KOPT-K1 (cell line): ENCODE results near the gene ANGPTL5.
"Not testable (repeated sequence)": the region's sequence is repeated elsewhere in the genome, so short reads cannot be mapped to it uniquely, and the experiment has no call there.

Experiments used
- H3K27ac ChIP-seq: fragments of 200-600 bp; sonication (generic); 2 replicates; pipeline ENCODE4 v1.5.1; 2016; ENCODE audit warnings: antibody characterized with exemption, mild to moderate bottlenecking, low read depth, low read length; ENCODE audit not compliant: poor library complexity, severe bottlenecking
- H3K36me3 ChIP-seq: fragments of 200-600 bp; sonication (generic); 2 replicates; pipeline ENCODE4 v1.5.1; 2017; ENCODE audit warnings: antibody characterized with exemption, mild to moderate bottlenecking, low read length, moderate library complexity; ENCODE audit not compliant: insufficient read depth
- H3K9me3 ChIP-seq: fragments of 200-600 bp; sonication (generic); 2 replicates; pipeline ENCODE4 v1.5.1; 2017; ENCODE audit warnings: antibody characterized with exemption, low read length, mild to moderate bottlenecking; ENCODE audit not compliant: insufficient read depth, poor library complexity, severe bottlenecking

ANGPTL5 gene

DNA sequence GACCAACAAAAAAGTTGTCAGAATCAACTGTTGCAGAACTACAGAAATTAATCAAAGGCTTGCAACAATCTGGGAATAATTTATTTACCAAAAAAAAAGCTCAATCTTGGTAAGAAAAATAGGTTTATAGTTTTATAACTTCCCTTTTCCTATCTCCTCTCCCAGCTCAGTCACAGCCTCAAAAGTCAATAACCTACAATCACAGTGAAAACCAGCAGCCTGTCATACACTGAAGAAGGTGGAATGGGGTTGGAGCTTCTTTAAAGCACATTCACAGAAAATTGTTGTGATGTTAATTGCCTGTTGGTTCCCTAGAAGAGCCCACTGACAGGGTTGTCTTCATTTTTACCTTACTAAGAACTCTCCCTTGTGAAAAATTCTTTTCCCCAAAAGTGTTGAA is 52.2 kb downstream of the ANGPTL5 start:
- H3K36me3 ChIP-seq, result no peaks in the 10 kb centered on the region
- no peak overlapping the region for H3K27ac ChIP-seq
- peaks cover 8% of the 10 kb centered on the region for H3K9me3 ChIP-seq

DNA sequence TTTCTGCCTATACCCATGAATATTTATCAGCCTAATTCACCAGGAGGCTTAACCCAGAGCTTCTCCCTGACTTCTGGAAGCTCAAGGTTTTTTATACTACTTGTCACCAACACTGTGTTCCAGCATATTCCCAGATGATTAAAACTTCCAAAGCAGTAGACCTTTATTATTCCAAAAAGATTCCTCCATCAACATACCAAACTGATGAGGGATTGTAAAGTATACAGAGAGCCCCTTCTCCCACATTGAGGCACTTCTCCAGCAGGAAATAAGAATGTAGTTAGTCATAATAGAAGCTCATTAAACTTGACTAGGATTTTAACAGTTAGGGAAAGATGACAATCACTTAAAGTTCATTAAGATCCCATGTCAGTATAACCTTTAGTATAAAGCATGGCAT is 53.0 kb downstream of the ANGPTL5 start:
- Histone ChIP-seq H3K27ac (no peak overlapping the region), H3K9me3 (peaks cover 8% of the 10 kb centered on the region), H3K36me3 (no peaks in the 10 kb centered on the region)

DNA sequence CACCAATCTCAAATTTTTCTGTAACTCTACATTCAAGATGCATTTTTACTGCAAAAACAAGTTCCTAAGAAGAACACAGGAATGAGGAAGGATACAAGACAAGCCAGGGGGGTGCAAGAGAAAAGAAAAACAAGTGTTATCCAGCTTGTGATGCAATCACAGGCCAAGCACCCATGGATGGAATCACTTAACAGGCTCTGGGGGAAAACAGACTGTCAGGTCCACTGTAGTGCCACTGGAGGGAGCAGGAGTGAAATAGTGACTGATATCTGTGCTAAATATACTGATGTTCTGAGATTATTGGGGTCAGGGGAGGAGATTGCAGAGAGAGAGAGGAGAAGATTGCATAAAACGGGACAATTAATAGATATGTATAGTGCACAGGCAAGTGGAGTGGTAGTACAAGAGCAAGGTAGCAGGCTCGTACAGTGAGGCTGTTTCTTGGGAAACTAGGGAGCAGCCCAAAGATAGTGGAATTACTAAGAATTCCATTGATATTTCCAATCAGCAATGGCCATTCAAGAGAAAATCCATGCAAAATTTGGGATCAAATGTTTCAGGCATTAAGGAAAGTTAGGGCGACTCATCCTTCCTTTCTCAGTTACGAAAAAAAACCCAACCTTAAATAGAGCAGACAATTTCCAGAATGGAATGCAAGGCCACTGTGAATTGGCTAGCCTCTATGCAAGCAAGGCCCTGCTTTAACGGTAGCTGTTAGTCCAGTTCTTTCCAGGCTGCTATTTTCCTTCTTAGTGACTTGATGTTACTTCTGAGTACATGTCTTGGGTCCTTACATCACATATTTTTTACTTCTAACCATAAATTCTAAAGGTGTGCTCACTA is 53.7 kb downstream of the ANGPTL5 start:
- H3K27ac ChIP-seq, result no peak overlapping the region
- H3K36me3 ChIP-seq, result no peaks in the 10 kb centered on the region

DNA sequence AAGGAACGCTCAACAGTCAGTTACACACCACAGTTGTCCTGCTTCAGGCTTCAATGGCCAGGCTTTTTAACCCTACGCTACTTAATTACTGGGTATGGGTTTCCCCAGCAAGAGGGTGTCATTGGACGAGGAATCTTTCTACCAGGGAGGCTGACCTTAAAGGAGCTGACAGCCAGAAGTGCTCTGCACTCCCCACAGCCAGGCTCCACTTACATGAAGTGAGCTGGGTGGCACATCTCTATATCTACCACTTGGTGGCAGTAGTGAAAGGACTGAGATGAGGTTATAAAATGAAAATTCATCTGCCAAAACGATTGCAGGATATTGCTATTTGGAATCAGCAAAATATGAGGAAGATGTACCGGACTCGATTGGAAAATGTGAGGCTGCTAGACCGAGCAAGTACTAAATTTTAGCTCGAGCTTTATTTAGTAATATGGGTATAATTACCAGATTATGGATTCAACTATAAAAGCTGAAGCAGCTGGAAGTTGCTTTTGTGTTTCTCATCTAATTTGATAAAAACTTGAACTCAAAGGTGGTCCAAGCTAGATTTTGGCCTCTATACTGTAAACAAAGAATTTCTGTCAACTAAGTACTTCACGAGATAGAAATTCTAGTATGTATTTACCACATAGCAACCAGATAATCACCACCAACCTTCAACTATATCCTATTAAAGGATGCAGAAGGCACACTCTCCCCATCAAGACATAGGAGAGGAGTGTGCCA is 55.5 kb downstream of the ANGPTL5 start:
- Histone ChIP-seq H3K9me3 (peaks cover 8% of the 10 kb centered on the region), H3K36me3 (no peaks in the 10 kb centered on the region), H3K27ac (no peak overlapping the region)

More for the DNA sequence above, 53.7 kb downstream of the ANGPTL5 start:
- peaks cover 8% of the 10 kb centered on the region for H3K9me3 ChIP-seq

DNA sequence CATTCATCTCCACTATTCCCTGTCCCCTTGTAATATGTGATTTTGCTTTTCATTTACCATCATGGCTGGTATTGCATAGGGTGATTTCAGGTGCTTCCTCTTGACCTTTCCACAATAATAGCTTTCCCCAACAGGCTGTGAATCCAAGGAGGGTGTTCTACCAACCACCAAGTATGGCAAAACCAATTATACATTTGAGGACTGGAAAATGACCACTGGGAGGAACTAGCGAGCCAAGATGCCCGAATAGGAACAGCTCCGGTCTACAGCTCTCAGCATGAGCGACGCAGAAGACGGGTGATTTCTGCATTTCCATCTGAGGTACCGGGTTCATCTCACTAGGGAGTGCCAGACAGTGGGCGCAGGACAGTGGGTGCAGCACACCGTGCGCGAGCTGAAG is 64.1 kb downstream of the ANGPTL5 start:
- H3K36me3 ChIP-seq, H3K27ac ChIP-seq, H3K9me3 ChIP-seq: not testable (repeated sequence)

DNA sequence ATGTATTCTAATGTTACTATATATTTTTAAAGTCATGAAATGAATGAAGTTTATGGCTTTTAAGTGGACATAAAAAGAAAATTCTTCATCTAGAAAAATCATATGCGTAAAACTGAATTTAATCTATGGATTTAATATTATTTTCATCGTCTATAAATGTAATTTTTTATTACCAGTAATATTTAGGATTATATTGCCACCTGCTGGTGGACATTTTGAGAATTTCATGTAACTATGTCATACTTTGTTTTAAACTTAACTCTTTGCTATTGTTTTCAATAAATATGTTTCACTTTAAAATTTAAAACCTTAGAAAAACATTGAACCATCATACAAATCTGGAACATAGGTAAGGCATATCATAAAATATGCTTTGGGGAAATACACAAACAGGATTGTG is 68.1 kb downstream of the ANGPTL5 start:
- H3K36me3 ChIP-seq, result no peaks in the 10 kb centered on the region

DNA sequence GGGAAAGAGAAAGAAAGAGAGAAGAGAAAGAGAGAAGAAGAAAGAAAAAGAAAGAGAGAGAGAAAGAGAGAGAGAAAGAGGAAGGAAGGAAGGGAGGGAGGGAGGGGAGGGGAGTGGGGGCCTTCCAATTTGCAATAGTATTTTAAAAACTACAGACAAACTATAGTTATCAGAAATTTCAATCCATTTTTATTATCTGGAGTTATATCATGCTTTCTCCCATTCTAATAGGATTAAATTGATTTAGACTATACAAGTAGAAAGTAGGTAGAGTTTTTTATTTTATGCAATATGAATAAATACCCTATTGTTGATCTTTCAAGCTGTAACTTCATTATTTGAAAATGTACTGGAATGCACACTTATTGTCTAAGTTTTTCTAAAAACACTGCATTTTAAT is 71.7 kb downstream of the ANGPTL5 start:
- Histone ChIP-seq H3K9me3 (no peaks in the 10 kb centered on the region), H3K36me3 (no peaks in the 10 kb centered on the region), H3K27ac (no peak overlapping the region)

More for the DNA sequence above, 68.1 kb downstream of the ANGPTL5 start:
- H3K27ac ChIP-seq, result no peak overlapping the region
- H3K9me3 ChIP-seq, result no peaks in the 10 kb centered on the region

DNA sequence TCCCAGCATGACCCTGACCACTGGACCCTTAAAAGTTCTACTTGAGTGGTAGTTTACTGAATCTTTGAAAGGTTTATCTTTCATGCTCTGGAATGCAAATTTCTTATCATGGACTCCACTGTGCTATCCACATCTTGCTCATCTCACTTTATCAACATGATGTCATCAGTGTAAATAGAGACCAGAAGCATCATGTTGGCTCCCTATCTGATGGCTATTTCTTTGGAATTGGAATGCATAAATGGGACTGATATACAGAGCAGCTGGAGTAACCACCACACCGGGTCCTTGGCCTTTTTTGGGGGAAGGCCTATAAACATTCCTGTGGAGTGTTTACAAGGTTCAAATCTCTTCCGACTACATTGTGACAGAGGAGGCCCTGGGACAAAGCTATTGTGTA is 75.6 kb downstream of the ANGPTL5 start:
- no peak overlapping the region for H3K27ac ChIP-seq
- no peaks in the 10 kb centered on the region for H3K36me3 ChIP-seq
- H3K9me3 ChIP-seq, result no peaks in the 10 kb centered on the region
